HEK293 (cell line): ENCODE measurements around the gene SPRED2.

Experiments used
- CTCF ChIA-PET: fragments of 350-600 bp; formaldehyde crosslinking; extraction: SDS; loops from one replicate; lab custom pipeline; 2021; ENCODE audit warnings: antibody characterized with exemption; lab: Yijun Ruan, JAX
- POLR2A ChIA-PET: fragments of 300-600 bp; formaldehyde crosslinking; extraction: SDS; loops from one replicate; lab custom pipeline; 2020; ENCODE audit warnings: antibody characterized with exemption, inconsistent platforms; lab: Yijun Ruan, JAX
- H3K27ac ChIP-seq: fragments of 200-500 bp; sonication (Bioruptor generic); 2 replicates; pipeline ENCODE4 v1.5.1; 2014; ENCODE audit warnings: low read depth, low read length, control low read depth, inconsistent platforms; ENCODE audit errors: extremely low read depth
- H3K36me3 ChIP-seq, 2 experiments: fragments of 200-500 bp in 1 of 2; sonication (Bioruptor generic) in 1 of 2; 1 replicate in 1 of 2; 2 replicates in 1 of 2; pipeline ENCODE4 v1.5.1; 2014 to 2017; ENCODE audit warnings: inconsistent platforms in 2 of 2, low read length in 2 of 2; ENCODE audit not compliant: control insufficient read depth in 2 of 2, insufficient read depth in 1 of 2
- H3K4me1 ChIP-seq: fragments of 200-500 bp; sonication (Bioruptor generic); 2 replicates; pipeline ENCODE4 v1.5.1; 2014; ENCODE audit warnings: mild to moderate bottlenecking, low read length, inconsistent platforms; ENCODE audit not compliant: control insufficient read depth, insufficient read depth
- H3K4me3 ChIP-seq: 2 replicates; pipeline ENCODE4 v1.5.1; 2011; ENCODE audit warnings: low read depth, mild to moderate bottlenecking, control low read depth, low read length, moderate library complexity
- H3K9me3 ChIP-seq: fragments of 200-500 bp; sonication (Bioruptor generic); 2 replicates; pipeline ENCODE4 v1.5.1; 2014; ENCODE audit warnings: low read depth, low read length, inconsistent platforms; ENCODE audit not compliant: control insufficient read depth, insufficient read depth
- GLIS1 ChIP-seq: fragments of 450-650 bp; formaldehyde crosslinking; IDR thresholded peaks from 2 replicates; pipeline ENCODE4 v1.5.1; 2016; ENCODE audit warnings: missing biosample characterization, missing genetic modification characterization
- HOXD13 ChIP-seq: sonication (generic); formaldehyde crosslinking; IDR thresholded peaks from 2 replicates; pipeline ENCODE4 v1.8.0; 2022; ENCODE audit warnings: missing genetic modification reagents, borderline replicate concordance
- KLF1 ChIP-seq: fragments of 450-650 bp; formaldehyde crosslinking; IDR thresholded peaks from 2 replicates; pipeline ENCODE4 v1.5.1; 2016; ENCODE audit warnings: missing biosample characterization, missing genetic modification characterization
- SP2 ChIP-seq: fragments of 450-650 bp; formaldehyde crosslinking; IDR thresholded peaks from 2 replicates; pipeline ENCODE4 v1.5.1; 2016; ENCODE audit warnings: missing biosample characterization, missing genetic modification characterization
- SP3 ChIP-seq: fragments of 450-650 bp; formaldehyde crosslinking; IDR thresholded peaks from 2 replicates; pipeline ENCODE4 v1.5.1; 2016; ENCODE audit warnings: missing biosample characterization, missing genetic modification characterization
- ZBTB48 ChIP-seq: fragments of 450-650 bp; formaldehyde crosslinking; IDR thresholded peaks from 2 replicates; pipeline ENCODE4 v1.5.1; 2016; ENCODE audit warnings: missing biosample characterization, missing genetic modification characterization
- ZNF114 ChIP-seq: fragments of 450-650 bp; formaldehyde crosslinking; IDR thresholded peaks from 2 replicates; pipeline ENCODE4 v1.5.0; 2017; ENCODE audit warnings: missing biosample characterization, missing genetic modification characterization
- ZNF16 ChIP-seq: fragments of 450-650 bp; formaldehyde crosslinking; IDR thresholded peaks from 2 replicates; pipeline ENCODE4 v1.5.1; 2016; ENCODE audit warnings: low read depth, missing biosample characterization, missing genetic modification characterization
- ZNF175 ChIP-seq: fragments of 450-650 bp; formaldehyde crosslinking; IDR thresholded peaks from 2 replicates; pipeline ENCODE4 v1.5.1; 2016; ENCODE audit warnings: missing biosample characterization, missing genetic modification characterization
- ZNF223 ChIP-seq: fragments of 450-650 bp; formaldehyde crosslinking; IDR thresholded peaks from 2 replicates; pipeline ENCODE4 v1.5.1; 2016; ENCODE audit warnings: missing biosample characterization, missing genetic modification characterization
- ZNF48 ChIP-seq: fragments of 450-650 bp; formaldehyde crosslinking; IDR thresholded peaks from 2 replicates; pipeline ENCODE4 v1.5.1; 2016; ENCODE audit warnings: missing biosample characterization, missing genetic modification characterization
- ZNF530 ChIP-seq: fragments of 450-650 bp; formaldehyde crosslinking; IDR thresholded peaks from 2 replicates; pipeline ENCODE4 v1.5.1; 2016; ENCODE audit warnings: low read depth, missing biosample characterization, missing genetic modification characterization
- ZNF549 ChIP-seq: fragments of 450-650 bp; IDR thresholded peaks from 2 replicates; pipeline ENCODE4 v1.5.1; 2018; ENCODE audit warnings: missing biosample characterization, missing genetic modification characterization, mild to moderate bottlenecking, inconsistent platforms, moderate library complexity
- ZNF555 ChIP-seq: fragments of 450-650 bp; formaldehyde crosslinking; conservative IDR thresholded peaks from 2 replicates; pipeline ENCODE4 v1.5.1; 2017; ENCODE audit warnings: missing biosample characterization, mild to moderate bottlenecking, missing genetic modification characterization, inconsistent platforms
- ZNF654 ChIP-seq: fragments of 450-650 bp; formaldehyde crosslinking; IDR thresholded peaks from 2 replicates; pipeline ENCODE4 v1.5.1; 2016; ENCODE audit warnings: low read depth, missing biosample characterization, missing genetic modification characterization
- ZNF777 ChIP-seq: fragments of 450-650 bp; formaldehyde crosslinking; IDR thresholded peaks from 2 replicates; pipeline ENCODE4 v1.5.1; 2017; ENCODE audit warnings: missing biosample characterization, missing genetic modification characterization, borderline replicate concordance
- TF ChIP-seq, protein P1 (sequence below): fragments of 450-650 bp; formaldehyde crosslinking; IDR thresholded peaks from 2 replicates; pipeline ENCODE4 v1.5.1; 2016; ENCODE audit warnings: missing biosample characterization, missing genetic modification characterization
- TF ChIP-seq, protein P2 (sequence below): fragments of 450-650 bp; formaldehyde crosslinking; IDR thresholded peaks from 2 replicates; pipeline ENCODE4 v1.5.0; 2017; ENCODE audit warnings: missing biosample characterization, missing genetic modification characterization, borderline replicate concordance

Gene SPRED2

DNA sequence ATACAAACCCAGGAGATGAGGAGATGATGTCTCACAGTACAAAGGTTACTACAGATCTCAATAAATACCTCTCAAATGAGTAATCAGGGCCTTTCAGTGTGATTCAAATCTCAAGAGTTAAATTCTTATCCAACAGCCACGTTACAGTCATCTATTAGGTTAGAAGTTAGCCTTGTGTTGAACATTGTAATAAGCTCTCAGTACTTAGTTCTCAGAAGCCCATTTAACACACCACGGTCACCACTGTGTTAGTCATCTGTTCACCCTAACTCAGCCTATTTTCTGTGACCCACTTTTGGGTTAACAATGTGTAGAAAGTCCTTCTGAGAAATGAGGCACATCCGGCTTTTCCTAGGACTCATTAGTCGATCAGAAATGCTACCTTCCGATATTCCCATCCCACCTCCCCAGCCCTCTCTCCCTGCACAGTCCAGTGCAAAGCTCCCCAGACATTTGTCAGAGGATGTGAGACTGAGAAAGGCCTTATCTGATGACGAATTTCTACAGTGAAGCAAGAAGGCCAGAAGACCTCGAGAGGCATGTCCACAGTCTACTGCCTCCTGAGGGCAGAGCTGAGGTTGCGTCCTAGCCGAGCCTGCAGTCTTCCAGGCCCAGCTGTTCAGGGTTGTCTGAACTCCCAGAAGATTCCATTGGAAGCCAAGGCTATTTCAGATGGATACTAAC, 112.2 kb downstream of the SPRED2 start:
- H3K27ac ChIP-seq = no peak overlapping the region
- CTCF ChIA-PET = interaction anchor here (0.6 to 1.8 kb wide), 13 partner anchors 9 to 115 kb away, joined by 3 to 6 read pairs (median 3); no protein-coding TSS in a partner anchor
- H3K9me3 ChIP-seq = no peaks in the 10 kb centered on the region
- TF ChIP-seq GLIS1 (tag by site-specific recombination) = no peak
- no peak for TF ChIP-seq ZNF48 (tag by site-specific recombination)
- TF ChIP-seq, protein P1, sequence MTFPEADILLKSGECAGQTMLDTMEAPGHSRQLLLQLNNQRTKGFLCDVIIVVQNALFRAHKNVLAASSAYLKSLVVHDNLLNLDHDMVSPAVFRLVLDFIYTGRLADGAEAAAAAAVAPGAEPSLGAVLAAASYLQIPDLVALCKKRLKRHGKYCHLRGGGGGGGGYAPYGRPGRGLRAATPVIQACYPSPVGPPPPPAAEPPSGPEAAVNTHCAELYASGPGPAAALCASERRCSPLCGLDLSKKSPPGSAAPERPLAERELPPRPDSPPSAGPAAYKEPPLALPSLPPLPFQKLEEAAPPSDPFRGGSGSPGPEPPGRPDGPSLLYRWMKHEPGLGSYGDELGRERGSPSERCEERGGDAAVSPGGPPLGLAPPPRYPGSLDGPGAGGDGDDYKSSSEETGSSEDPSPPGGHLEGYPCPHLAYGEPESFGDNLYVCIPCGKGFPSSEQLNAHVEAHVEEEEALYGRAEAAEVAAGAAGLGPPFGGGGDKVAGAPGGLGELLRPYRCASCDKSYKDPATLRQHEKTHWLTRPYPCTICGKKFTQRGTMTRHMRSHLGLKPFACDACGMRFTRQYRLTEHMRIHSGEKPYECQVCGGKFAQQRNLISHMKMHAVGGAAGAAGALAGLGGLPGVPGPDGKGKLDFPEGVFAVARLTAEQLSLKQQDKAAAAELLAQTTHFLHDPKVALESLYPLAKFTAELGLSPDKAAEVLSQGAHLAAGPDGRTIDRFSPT = no peak
- no peak for TF ChIP-seq ZNF555 (tag by site-specific recombination)
- TF ChIP-seq ZNF654 (tag by site-specific recombination) = no peak
- no peak for TF ChIP-seq SP2 (tag by site-specific recombination)
- peaks cover 0 to 19% of the 10 kb centered on the region in 2 experiments; a peak in 2 of 3 replicates for H3K36me3 ChIP-seq
- POLR2A ChIA-PET = no interaction called here
- no peak overlapping the region for H3K4me3 ChIP-seq
- no peaks in the 10 kb centered on the region for H3K4me1 ChIP-seq

DNA sequence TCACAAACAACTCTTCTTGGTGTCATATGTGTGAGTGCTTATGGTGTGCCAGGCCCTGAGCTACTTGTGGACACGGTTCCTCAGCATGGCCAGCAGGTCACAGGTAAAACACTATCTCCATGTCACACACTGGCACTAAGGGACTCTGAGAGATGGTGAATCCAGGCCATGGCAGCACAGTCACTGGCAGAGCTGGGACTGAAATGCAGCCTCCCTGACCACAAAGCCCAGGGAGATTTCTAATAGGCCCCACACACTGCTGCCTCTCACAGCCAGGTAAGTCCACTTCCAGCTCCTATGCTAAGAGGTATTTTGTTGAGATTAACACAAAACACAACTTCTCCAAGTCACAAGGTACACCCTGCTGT, 112.7 kb downstream of the SPRED2 start:
- Histone ChIP-seq H3K4me3 (no peak overlapping the region), H3K27ac (no peak overlapping the region), H3K36me3 (peaks cover 0 to 24% of the 10 kb centered on the region in 2 experiments; a peak in 2 of 3 replicates), H3K9me3 (no peaks in the 10 kb centered on the region), H3K4me1 (no peaks in the 10 kb centered on the region)
- POLR2A ChIA-PET = no interaction called here
- CTCF ChIA-PET = interaction anchor here (0.8 to 1.6 kb wide), 10 partner anchors 8 to 66 kb away, joined by 3 to 6 read pairs (median 3); no protein-coding TSS in a partner anchor
- TF ChIP-seq ZNF114 (tag by site-specific recombination) (no peak), ZNF223 (tag by site-specific recombination) (no peak), ZNF16 (tag by site-specific recombination) (no peak), ZNF530 (tag by site-specific recombination) (no peak), ZNF175 (tag by site-specific recombination) (no peak), KLF1 (tag by site-specific recombination) (no peak), ZNF777 (no peak)
- TF ChIP-seq, protein P2, sequence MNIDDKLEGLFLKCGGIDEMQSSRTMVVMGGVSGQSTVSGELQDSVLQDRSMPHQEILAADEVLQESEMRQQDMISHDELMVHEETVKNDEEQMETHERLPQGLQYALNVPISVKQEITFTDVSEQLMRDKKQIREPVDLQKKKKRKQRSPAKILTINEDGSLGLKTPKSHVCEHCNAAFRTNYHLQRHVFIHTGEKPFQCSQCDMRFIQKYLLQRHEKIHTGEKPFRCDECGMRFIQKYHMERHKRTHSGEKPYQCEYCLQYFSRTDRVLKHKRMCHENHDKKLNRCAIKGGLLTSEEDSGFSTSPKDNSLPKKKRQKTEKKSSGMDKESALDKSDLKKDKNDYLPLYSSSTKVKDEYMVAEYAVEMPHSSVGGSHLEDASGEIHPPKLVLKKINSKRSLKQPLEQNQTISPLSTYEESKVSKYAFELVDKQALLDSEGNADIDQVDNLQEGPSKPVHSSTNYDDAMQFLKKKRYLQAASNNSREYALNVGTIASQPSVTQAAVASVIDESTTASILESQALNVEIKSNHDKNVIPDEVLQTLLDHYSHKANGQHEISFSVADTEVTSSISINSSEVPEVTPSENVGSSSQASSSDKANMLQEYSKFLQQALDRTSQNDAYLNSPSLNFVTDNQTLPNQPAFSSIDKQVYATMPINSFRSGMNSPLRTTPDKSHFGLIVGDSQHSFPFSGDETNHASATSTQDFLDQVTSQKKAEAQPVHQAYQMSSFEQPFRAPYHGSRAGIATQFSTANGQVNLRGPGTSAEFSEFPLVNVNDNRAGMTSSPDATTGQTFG (tag by site-specific recombination) = no peak

DNA sequence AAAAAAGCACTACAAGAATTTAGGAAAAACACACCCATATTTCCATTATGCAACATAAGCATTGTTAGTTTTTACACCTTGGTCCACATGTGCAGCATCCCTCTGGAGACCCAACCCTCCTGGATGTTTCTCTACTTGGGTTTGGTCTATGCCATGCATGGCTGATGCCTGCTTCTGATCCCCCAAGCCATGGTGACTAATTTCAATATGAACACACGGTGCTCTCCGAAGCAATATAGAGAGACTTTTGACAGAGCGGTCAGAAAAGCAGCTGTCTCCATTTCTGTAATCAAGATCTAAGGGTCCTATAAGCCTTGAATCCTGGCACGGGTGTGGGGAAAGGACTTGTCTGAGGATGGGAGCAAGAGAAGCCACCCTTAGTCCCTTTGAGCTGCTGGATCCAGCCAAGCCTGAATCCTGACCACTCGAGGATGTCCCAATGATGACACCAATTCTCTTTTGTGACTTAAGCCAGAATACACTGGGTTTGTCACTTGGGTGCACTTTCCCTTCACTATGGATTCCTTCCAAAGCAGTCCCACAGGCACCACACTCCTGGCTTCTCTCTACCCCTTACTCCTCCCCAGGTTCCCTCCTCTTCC, 113.2 kb downstream of the SPRED2 start:
- ChIA-PET CTCF (interaction anchor here (0.8 to 1.6 kb wide), 5 partner anchors 9 to 64 kb away, joined by 3 to 4 read pairs (median 3); no protein-coding TSS in a partner anchor), POLR2A (no interaction called here)

More for the DNA sequence above, 113.2 kb downstream of the SPRED2 start:
- no peaks in the 10 kb centered on the region for H3K4me1 ChIP-seq
- no peaks in the 10 kb centered on the region for H3K9me3 ChIP-seq
- TF ChIP-seq SP3 (tag by site-specific recombination) (no peak), ZNF555 (tag by site-specific recombination) (no peak), ZNF549 (no peak), ZBTB48 (tag by site-specific recombination) (no peak), HOXD13 (CRISPR knock-in tag) (no peak)
- H3K36me3 ChIP-seq = peaks cover 0 to 26% of the 10 kb centered on the region in 2 experiments; a peak in 2 of 3 replicates
- no peak overlapping the region for H3K4me3 ChIP-seq
- no peak overlapping the region for H3K27ac ChIP-seq
